AG04449 (cell line): Measurements from ENCODE around the gene GYS2.
"Not testable (repeated sequence)": the region's sequence is repeated elsewhere in the genome, so short reads cannot be mapped to it uniquely, and the experiment has no call there.

Experiments used
- CTCF ChIA-PET: fragments of 350-600 bp; formaldehyde crosslinking; extraction: SDS; loops from one replicate; lab custom pipeline; 2021; ENCODE audit warnings: antibody characterized with exemption; lab: Yijun Ruan, JAX
- POLR2A ChIA-PET: fragments of 400-600, 350-600 bp; formaldehyde crosslinking; extraction: SDS; loops from one replicate; lab custom pipeline; 2020; ENCODE audit warnings: antibody characterized with exemption, inconsistent platforms; lab: Yijun Ruan, JAX
- DNase-seq: peaks from one replicate; pipeline ENCODE4 v3.0.0-alpha.2; 2010; ENCODE audit warnings: low read depth, low spot score
- H3K4me3 ChIP-seq: 2 replicates; pipeline ENCODE4 v1.5.1; 2011; ENCODE audit warnings: low read depth, mild to moderate bottlenecking, control low read depth, low read length
- TF ChIP-seq, protein P1 (sequence below): IDR thresholded peaks from one replicate; pipeline ENCODE4 v1.5.1; 2011; ENCODE audit warnings: mild to moderate bottlenecking, moderate library complexity, low read length, control low read depth, inconsistent platforms; ENCODE audit not compliant: insufficient read depth; ENCODE audit errors: missing control alignments

Gene GYS2

DNA sequence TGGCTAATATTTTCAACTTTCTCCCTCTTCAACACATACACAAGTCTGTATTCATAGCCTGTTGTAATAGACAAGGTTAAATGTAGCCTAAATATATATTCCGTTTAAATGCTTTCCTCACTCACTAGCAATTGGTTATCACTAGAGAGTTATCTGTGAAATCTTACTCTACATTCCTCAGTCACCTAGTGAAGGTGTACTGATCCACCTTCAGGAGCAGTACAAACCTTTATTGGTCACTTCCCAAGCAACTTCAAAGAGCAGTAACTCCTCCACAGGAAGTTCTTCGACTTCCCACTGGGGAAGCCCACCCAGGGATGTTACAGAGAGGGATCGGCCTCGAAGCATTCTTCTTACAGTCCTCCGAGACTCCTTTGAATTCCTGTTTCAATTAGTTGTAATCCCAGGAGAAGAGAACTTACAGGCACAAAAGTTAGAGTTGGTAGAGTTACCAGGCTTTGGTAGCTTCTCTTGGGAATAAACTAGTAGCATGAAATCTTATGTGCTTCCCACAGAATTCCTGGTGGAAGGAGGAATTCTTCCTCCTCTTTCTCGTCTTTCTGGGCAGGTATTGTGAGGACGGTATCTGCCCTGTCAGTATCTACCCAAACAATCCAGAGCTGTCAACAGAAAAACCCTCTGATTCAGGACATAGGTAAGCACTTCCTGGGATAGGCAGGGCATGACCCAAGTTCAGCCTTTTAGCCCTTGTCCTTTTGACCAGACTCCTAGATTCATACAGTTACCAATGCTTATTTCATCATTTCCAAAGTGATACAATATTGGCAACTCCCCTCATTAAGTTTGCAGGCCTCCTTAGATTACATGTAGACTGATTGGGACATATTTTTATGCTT lies at the start of gene GYS2:
TSS of gene GYS2 (minus strand) at position 603 of the 857 bp plus-strand sequence. CDS start at position 348, 255 bp downstream.
- DNase-seq: no peak
- CTCF ChIA-PET: interaction anchor here (0.6 to 1.6 kb wide), 2 partner anchors 9 to 76 kb away, joined by 3 to 4 read pairs; no protein-coding TSS in a partner anchor
- TF ChIP-seq, protein P1, sequence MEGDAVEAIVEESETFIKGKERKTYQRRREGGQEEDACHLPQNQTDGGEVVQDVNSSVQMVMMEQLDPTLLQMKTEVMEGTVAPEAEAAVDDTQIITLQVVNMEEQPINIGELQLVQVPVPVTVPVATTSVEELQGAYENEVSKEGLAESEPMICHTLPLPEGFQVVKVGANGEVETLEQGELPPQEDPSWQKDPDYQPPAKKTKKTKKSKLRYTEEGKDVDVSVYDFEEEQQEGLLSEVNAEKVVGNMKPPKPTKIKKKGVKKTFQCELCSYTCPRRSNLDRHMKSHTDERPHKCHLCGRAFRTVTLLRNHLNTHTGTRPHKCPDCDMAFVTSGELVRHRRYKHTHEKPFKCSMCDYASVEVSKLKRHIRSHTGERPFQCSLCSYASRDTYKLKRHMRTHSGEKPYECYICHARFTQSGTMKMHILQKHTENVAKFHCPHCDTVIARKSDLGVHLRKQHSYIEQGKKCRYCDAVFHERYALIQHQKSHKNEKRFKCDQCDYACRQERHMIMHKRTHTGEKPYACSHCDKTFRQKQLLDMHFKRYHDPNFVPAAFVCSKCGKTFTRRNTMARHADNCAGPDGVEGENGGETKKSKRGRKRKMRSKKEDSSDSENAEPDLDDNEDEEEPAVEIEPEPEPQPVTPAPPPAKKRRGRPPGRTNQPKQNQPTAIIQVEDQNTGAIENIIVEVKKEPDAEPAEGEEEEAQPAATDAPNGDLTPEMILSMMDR: no peak
- POLR2A ChIA-PET: no interaction called here
- H3K4me3 ChIP-seq: no peak within 1 kb of the TSS

DNA sequence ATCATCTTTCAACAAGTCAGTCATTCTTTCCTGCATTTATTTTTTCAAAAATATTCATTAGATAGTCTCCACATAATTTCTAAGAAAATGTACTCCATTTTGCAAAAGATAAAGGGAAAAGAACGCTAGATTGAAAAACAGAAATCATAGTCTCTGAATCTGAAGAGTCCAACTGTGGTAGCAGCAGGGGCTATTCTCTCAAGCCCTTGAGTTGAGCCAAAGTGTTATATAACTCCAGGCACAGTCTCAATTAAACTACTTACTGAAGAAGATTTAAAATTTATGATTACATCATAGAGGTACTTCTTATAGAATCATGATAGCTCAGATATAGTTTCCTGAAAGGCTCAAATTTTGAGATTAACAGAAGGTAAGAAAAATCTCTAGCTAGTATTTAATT lies 47.2 kb upstream of the GYS2 start:
- ChIA-PET POLR2A (interaction anchor here (1.7 kb wide), 1 partner anchor 9 kb away, joined by 5 read pairs; no protein-coding TSS in a partner anchor), CTCF (interaction anchor here (0.6 to 1.5 kb wide), 6 partner anchors 9 to 46 kb away, joined by 3 to 6 read pairs (median 3); no protein-coding TSS in a partner anchor)
- TF ChIP-seq, protein P1: no peak
- H3K4me3 ChIP-seq: no peak overlapping the region
- no peak for DNase-seq

DNA sequence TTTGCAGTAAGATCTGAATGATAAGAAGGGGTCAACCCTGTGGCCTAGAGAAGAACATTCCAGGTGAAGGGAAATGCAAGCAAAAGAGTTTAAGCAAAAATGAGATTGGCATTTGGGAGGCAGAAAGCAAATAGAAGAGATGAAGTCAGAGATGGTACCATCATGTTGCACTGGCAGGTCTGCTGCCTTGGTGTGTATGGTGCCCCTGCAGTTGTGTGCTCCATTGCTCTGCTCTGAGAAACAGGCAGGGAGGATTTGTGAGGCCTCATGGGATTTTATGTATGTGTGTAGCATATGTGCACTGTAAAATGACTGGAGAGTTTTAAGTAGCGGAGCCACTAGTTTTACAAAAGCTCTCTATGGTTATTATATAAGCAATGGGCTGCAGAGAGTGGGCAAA lies 46.4 kb upstream of the GYS2 start:
- TF ChIP-seq, protein P1: no peak
- no peak for DNase-seq
- ChIA-PET CTCF (no interaction called here), POLR2A (no interaction called here)
- H3K4me3 ChIP-seq: no peak overlapping the region

DNA sequence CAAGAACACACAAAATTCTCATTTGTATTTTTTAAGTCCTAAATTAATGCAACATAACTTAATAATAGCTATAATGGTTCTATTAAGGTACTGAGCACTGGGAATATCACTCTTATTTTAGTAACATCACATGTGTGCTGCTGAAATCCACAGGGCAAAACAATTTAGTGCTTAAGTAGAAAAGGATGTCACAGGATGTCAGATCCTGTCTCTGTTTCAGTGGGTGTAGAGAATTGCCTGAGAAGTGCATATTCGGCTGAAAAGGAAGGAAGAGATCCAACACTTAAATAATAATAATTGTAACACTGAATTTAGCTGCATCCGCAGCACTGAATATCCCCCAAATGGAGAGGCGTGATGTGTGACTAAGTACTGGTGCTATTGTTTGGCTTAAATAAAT lies 44.4 kb upstream of the GYS2 start:
- POLR2A ChIA-PET: interaction anchor here (1.6 kb wide), 1 partner anchor 8 kb away, joined by 10 read pairs; the partner anchor contains the start of gene LDHB
- no peak overlapping the region for H3K4me3 ChIP-seq
- no peak for DNase-seq
- CTCF ChIA-PET: interaction anchor here (1.9 kb wide), 1 partner anchor 31 kb away, joined by 4 read pairs; no protein-coding TSS in a partner anchor
- TF ChIP-seq, protein P1: no peak

DNA sequence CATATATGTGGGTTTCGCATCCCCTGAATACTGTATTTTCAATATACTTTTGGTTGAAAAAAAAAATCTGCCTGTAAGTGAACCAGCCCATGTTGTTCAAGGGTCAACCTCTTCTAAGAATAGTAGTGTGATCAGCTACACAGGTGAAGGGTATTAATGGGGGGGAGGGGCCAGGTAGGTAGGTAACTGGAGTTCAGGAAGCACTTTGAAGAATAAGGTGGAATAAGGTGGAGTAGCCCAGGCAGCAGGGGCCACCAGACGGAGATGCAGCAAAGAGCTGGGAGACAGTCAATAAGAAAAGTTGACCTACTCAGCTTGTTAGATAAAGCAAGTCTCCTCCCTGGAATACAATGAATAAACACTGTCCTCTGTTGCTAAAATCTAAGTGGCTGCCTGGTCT lies 43.7 kb upstream of the GYS2 start:
- no peak overlapping the region for H3K4me3 ChIP-seq
- POLR2A ChIA-PET: interaction anchor here (1.6 kb wide), 1 partner anchor 9 kb away, joined by 10 read pairs; the partner anchor contains the start of gene LDHB
- no peak for DNase-seq
- CTCF ChIA-PET: interaction anchor here (0.8 to 1.9 kb wide), 2 partner anchors 30 to 32 kb away, joined by 3 to 4 read pairs; no protein-coding TSS in a partner anchor
- TF ChIP-seq, protein P1: no peak

DNA sequence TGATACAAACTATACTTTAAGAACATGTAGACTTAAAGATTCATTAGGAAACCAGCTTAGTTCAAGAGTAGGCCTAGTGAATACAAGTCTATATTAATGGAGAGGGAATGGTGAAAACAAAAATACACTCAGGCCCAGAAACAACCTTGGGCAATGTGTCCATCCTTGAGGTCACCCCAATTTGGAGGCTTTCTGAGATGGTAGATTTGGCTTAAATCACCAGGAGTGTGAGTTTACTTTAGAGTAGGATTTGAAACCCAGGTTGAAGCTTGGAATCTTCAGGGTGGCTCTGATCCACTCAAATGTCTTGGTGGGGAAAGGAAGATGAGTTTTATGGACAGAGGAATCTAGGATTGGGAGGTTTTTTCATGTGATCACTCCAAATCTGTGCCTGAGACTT lies 42.5 kb upstream of the GYS2 start:
- TF ChIP-seq, protein P1: no peak
- DNase-seq: no peak
- H3K4me3 ChIP-seq: no peak overlapping the region
- POLR2A ChIA-PET: interaction anchor here (0.8 kb wide), 1 partner anchor 10 kb away, joined by 4 read pairs; no protein-coding TSS in a partner anchor
- CTCF ChIA-PET: interaction anchor here (1.3 kb wide), 1 partner anchor 33 kb away, joined by 3 read pairs; no protein-coding TSS in a partner anchor

DNA sequence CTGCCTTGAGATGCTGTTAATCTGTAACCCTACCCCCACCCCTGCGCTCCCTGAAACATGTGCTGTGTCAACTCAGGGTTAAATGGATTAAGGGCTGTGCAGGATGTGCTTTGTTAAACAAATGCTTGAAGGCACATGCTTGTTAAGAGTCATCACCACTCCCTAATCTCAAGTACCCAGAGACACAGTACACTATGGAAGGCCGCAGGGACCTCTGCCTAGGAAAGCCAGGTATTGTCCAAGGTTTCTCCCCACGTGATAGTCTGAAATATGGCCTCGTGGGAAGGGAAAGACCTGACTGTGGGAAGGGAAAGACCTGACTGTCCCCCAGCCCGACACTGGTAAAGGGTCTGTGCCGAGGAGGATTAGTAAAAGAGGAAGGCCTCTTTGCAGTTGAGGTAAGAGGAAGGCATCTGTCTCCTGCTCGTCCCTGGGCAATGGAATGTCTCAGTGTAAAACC lies 40.4 kb upstream of the GYS2 start:
- H3K4me3 ChIP-seq, CTCF ChIA-PET, POLR2A ChIA-PET, DNase-seq: not testable (repeated sequence)
